GM18502 (cell line): ENCODE data around the gene KCNK3.
"Not testable (repeated sequence)": the region's sequence is repeated elsewhere in the genome, so short reads cannot be mapped to it uniquely, and the experiment has no call there.

Source experiments
- ATAC-seq: cut with Tn5 transposase; IDR thresholded peaks from one replicate; pipeline ENCODE4 v1.9.1; 2021; ENCODE audit warnings: mild to moderate bottlenecking; ENCODE audit not compliant: unreplicated experiment, poor library complexity

The KCNK3 gene

DNA sequence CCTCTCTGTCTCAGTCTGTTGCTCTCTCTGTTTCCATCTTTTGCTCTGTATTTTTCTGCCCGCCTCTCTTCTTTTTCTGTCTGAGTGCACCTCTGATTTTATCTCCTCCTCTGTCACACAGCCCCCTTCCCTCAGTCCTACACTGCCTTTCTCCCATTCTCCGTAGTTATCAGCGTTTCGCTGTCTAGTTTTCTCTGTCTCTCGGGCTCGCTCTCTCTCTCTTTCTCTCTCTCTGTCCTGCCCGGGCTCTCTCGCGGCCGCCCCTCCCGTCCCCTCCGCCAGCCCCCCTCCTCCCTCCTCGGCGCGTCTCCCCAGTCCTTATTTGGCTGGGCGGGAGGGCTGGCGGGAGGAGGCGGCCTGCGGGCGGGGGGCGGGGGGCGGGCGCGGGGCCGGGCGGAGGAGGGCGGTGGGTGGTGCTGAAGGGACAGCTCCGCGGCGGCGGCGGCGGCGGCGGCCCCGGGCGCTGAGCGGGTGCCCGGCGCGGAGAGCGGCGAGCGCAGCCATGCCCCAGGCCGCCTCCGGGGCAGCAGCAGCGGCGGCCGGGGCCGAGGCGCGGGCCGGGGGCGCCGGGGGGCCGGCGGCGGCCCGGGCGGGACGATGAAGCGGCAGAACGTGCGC, at the start of gene KCNK3:
KCNK3 (plus strand) TSS at position 444 of the 618 bp plus-strand sequence; CDS start at position 598, 154 bp downstream.
- no peak for ATAC-seq

GRCh38 chr2:26644188-26644835, 48.2 kb upstream of the KCNK3 start:
- ATAC-seq: no peak

- no peak for ATAC-seq
Observed at GRCh38 chr2:26645762-26646161, 46.8 kb upstream of the KCNK3 start.

DNA sequence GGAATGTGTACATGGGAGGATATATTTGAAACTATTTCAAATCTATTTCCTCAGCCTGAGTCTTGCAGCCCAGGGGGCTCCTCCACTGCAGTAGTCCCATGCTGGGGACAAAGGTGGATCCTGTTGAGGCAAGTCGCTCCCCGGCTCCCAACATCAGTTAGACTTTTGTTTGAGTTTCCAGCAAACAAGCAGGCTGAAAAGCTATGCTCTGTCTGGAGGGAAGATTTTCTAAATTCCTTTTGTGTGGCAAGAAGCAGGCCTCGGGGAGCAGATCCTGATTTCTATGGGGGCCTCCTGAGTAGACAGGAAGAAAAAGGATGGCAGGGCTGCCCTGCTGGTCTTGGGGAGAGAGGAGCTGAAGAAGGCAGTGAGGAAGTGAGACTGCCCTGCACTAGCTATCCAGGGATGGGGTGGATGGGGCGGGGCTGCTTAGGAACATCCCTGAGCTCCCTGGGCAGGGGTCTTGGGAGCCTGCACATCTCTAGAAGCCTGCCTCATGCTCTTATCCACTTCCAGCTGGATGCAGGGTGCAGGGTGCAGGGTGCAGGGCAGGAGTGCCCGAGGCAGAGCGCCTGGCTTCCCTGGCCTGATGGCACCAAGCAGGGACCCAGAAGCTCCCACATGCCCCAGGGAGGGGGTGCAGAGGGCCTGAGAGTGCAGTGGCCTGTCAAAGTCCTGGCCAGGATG, 45.4 kb upstream of the KCNK3 start:
- ATAC-seq: no peak

- no peak for ATAC-seq
Observed at GRCh38 chr2:26647981-26648380, 44.5 kb upstream of the KCNK3 start.

DNA sequence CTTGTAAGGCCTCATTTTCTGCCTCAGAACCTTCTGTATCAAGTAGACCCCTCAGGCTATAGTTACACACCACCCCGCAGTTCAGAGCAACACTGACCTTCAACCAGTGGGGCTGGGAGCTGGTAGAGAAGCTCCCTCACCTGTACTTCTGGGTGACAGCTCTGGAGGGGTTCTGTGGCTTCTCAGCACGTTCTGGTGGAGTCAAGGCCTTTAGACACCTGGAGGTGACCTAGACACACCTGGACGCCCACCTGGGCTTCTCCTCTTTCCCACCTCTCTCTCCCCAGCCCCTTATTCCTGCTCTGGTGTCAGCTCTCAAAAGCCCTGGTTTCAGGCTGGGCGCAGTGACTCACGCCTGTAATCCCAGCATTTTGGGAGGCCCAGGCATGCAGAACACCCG, 44.0 kb upstream of the KCNK3 start:
- no peak for ATAC-seq

- ATAC-seq: no peak
Observed at GRCh38 chr2:26649322-26649721, 43.2 kb upstream of the KCNK3 start.

GRCh38 chr2:26649992-26650712, 42.4 kb upstream of the KCNK3 start:
- no peak for ATAC-seq

GRCh38 chr2:26650713-26651469, 41.6 kb upstream of the KCNK3 start:
- ATAC-seq: no peak

DNA sequence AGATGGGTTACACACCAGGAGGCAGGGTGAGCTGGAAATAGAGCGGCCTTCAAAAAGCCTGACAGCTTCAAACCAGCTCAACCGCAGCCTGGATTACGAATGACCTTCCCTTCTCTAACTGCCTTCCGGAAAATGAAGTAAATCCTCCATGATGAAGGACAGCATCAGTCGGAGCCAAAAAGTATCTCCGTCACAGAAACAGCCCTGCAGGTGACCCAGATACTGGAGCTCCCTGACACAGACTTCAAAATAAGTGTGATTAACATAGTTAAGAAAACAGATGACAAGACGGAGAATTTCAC, 41.1 kb upstream of the KCNK3 start:
- ATAC-seq: no peak

DNA sequence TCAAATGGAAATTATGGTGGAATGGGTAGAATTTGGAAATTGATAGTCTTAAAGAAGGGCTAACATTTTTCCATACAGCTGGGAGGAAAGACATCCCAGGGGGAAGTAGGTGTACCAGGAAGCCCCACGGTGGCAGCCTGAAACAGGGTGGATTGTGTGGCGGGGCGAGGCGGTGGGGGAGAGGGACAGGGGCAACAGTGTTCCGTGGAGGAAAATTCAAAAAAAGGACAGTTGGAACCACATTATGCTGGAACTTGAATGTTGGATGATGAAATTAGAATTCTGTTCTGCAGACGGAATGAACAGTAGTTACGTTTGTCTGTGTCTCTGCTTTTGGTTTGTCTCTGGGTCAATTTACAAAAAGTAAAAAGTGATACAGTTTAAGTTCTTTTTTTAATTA, 40.7 kb upstream of the KCNK3 start:
- ATAC-seq: no peak

GRCh38 chr2:26652361-26653041, 40.0 kb upstream of the KCNK3 start:
- no peak for ATAC-seq

DNA sequence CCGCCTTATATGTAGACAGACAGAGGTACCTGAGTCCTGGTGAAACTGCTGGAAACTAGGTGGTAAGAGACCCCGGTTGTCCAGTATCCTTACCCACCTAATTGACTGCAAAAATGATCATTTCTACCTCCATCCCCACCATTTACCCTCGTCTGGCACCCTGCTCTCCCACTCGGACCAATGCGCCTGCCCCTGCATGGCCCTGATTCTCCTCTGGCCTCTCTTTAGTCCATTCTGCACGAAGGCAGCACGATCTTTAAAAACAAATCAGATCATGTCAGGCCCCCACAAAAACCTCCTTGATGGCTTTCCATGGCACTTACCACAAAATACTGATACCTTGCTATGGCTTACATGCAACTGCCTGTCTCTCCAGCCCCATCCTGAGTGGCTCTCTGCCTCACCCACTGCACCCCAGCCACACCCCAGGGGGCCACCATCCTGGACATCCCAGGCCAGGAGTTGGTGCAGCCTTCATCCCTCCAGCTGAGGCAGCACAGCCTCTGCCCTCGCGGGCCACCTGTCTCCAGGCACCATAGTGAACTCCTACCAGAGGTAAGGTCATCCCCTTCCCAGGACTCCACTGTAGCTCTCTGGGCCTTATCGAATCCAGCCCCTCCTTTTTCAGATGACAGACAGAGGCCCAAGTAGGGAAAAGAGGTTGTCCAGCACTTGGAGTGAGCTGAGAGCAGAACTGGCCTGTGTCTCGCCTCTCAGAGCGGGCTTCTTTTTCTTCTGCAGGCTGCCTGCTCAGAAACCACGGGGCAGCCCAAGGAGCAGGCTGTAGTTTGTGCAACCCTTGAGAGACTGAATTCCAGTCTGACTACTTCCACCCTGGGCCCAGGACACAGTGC, 39.1 kb upstream of the KCNK3 start:
- ATAC-seq: no peak

GRCh38 chr2:26654061-26654340, 38.5 kb upstream of the KCNK3 start:
- no peak for ATAC-seq

DNA sequence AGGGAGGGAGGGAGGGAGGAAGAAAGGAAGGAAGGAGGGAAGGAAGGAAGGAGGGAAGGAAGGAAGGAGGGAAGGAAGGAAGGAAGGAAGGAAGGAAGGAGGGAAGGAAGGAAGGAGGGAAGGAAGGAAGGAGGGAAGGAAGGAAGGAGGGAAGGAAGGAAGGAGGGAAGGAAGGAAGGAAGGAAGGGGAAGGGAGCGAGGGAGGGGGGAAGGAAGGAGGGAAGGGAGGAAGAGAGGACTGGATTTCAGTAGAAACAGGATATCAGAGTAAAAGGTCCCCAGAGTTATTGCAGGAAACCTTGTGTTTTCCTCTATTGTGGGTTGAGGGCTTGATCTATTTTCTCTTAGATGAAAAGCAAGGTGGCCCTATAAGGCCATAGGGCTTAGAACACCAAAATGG, 37.4 kb upstream of the KCNK3 start:
- not testable (repeated sequence) for ATAC-seq

DNA sequence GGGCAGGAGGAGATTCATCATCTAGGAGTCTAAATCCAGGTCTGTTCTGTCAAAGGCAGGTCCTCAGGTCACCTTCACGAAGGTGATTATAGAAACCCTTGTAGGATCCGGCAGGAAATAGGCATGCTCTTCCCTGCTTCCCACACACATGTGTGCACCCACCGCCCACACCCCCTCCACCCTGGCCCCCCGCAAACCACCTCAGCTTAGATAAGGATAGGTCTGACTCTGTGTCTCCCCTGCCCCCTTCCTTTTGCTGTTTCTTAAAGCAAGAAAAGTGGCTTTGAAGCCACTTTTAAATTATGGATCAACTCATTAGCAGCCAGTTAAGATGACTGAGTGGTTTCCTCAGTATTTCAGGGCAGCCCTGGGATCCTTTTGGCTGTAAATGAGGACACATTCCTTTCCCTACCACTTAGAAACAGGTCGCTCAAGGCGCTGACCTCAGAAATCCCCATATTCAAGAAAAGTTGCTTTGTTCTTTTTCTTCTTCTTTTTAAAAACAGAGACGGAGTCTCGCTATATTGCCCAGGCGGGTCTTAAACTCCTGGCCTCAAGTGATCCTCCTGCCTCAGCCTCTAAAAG, 36.8 kb upstream of the KCNK3 start:
- ATAC-seq: no peak

GRCh38 chr2:26657265-26657664, 35.3 kb upstream of the KCNK3 start:
- ATAC-seq: no peak

DNA sequence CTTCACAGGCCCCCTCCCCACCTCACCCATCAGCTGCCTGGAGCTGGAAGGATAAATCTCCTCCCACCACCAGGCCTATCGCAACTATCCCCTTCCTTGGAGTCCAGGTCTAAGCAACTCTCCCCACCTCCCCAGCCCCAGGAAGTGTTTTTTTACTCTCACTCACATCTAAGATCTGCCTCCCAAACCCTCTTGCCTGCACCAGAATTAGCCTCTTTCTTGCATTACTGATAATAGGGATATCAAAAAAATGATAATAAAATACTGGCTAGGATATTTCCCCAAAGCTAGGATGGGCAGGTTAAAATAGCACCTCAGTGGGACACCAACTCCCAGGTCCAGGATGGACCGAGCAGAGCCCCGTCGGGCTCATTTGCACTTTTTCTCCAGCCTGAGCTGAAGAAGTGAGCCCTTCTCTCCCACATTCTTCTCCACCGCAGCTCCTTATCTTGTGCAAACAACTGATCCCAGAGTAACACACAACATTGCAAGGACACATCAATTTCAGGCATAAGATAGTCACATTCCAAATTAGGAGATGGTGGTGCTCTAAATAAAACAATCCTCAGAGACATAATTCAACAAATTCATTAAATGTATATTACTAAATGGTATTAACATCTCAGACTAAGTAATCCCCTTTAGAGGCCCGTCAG, 33.7 kb upstream of the KCNK3 start:
- no peak for ATAC-seq
